Bronchus fibroblast of lung (primary cell): Measurements from ENCODE around the gene THRSP. TPM values are rescaled to one million over a fixed set of nuclear protein-coding genes. Genes with fewer than 3 reads are reported as not detected.

ENCODE experiments used
- total RNA-seq: library from RNA; depleted of rRNA; stranded (reverse); fragments of >200 nt; gene quantifications from 2 replicates; pipeline ENCODE4 v1.2.3, GENCODE V29; 2015

Gene THRSP, protein sequence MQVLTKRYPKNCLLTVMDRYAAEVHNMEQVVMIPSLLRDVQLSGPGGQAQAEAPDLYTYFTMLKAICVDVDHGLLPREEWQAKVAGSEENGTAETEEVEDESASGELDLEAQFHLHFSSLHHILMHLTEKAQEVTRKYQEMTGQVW
- total RNA-seq, result not detected in 2 replicates

GRCh38 chr11:78063440-78064181, at the start of gene THRSP:
Gene THRSP (plus strand): TSS chr11:78063861. CDS start chr11:78063882, 21 bp downstream.

GRCh38 chr11:78022397-78023396, 41.0 kb upstream of the THRSP start, which contains the start of gene KCTD14:
Gene KCTD14 (minus strand): TSS chr11:78023276. CDS start chr11:78023249, 27 bp downstream.

GRCh38 chr11:78079232-78080083, 15.8 kb downstream of the THRSP start, which contains the start of gene NDUFC2:
Gene NDUFC2 (minus strand): TSS chr11:78079862. CDS start chr11:78079744, 118 bp downstream.

Other genes with a start within 250 kb of the THRSP start
- 13.5 and 17.0 TPM in 2 replicates for gene RSF1, start 243.1 kb upstream of the THRSP start, total RNA-seq
- 25.6 and 34.5 TPM in 2 replicates for gene AAMDC, start 242.7 kb upstream of the THRSP start, total RNA-seq
- gene INTS4, start 69.2 kb upstream of the THRSP start, total RNA-seq, result 20.8 and 22.0 TPM in 2 replicates
- gene KCTD14, start 40.6 kb upstream of the THRSP start, total RNA-seq, result 5.9 and 6.9 TPM in 2 replicates
- 186 and 211 TPM in 2 replicates for gene NDUFC2, start 16.0 kb downstream of the THRSP start, total RNA-seq
- gene ALG8, start 75.8 kb downstream of the THRSP start, total RNA-seq, result 34.6 and 40.5 TPM in 2 replicates
- gene KCTD21, start 124.8 kb downstream of the THRSP start, total RNA-seq, result 7.4 and 7.7 TPM in 2 replicates
- gene USP35, start 125.1 kb downstream of the THRSP start, total RNA-seq, result 6.1 and 7.4 TPM in 2 replicates